B cell (primary cell): ENCODE data around the gene VTCN1.

ENCODE experiments used
- CTCF ChIP-seq: fragments of 200-600 bp; IDR thresholded peaks from one replicate; pipeline ENCODE4 v1.8.0; 2022; ENCODE audit warnings: antibody characterized with exemption, mild to moderate bottlenecking
- EZH2 ChIP-seq: IDR thresholded peaks from 2 replicates; pipeline ENCODE4 v1.6.1; 2012; ENCODE audit warnings: borderline replicate concordance, low read depth, mild to moderate bottlenecking, moderate library complexity, low read length; ENCODE audit not compliant: insufficient read depth, poor library complexity, severe bottlenecking

DNA sequence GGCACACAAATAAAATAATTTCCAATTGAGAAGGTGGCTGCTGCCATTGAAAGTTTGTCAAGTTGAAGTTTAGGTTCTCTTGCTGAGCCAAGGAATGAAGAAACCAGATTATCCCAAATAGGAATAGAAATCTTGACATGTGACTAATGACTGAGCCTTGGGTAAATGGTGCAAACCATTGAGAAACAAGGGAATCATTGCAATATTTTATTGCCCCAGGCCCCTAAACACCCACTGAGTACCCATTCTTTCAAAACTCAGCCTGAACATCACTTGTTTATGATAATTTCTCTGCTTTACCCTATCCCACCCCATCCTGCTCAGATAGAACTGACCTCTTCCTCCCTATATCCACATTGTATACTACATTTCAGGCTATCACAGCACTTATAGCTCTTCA lies 46.6 kb upstream of the VTCN1 start:
- TF ChIP-seq CTCF: no peak
- no peak for TF ChIP-seq EZH2
